Esophagus squamous epithelium (tissue), 4 donors: ENCODE data around the gene INPP5F.

Source experiments
- CTCF ChIP-seq, 6 experiments: fragments of 450-650 bp in 4 of 6; fragments of 200-600 bp in 2 of 6; sonication (generic) in 2 of 6; IDR thresholded peaks; one replicate each; pipeline ENCODE4 v1.5.1; 2016 to 2019; ENCODE audit warnings: antibody characterized with exemption in 6 of 6, mild to moderate bottlenecking in 4 of 6, moderate library complexity in 4 of 6
- POLR2A ChIP-seq, 4 donors: fragments of 450-650 bp; IDR thresholded peaks; one replicate each; pipeline ENCODE4 v1.6.1; 2017; ENCODE audit warnings: antibody characterized with exemption in 4 of 4, mild to moderate bottlenecking in 4 of 4, moderate library complexity in 3 of 4

GRCh38 chr10:119748871-119749270 is 23.0 kb downstream of the INPP5F start:
- TF ChIP-seq CTCF (IDR thresholded peaks at IDR 0.05): no peak
- no peak for TF ChIP-seq POLR2A (IDR thresholded peaks at IDR 0.05)
